Psoas muscle (tissue), 8 donors: ENCODE measurements around the gene CHRDL2. TPM values are rescaled to one million over a fixed set of nuclear protein-coding genes. Genes with fewer than 3 reads are reported as not detected.

ENCODE experiments used
- ATAC-seq, 4 donors: fragments of 200-7000 bp; cut with Tn5 transposase; one replicate each; pipeline ENCODE4 v1.9.1; 2020; ENCODE audit warnings: moderate library complexity in 3 of 4, mild to moderate bottlenecking in 2 of 4
- DNase-seq, 2 donors: peaks; one replicate each; pipeline ENCODE4 v3.0.0-alpha.2; 2020
- H3K27ac ChIP-seq: fragments of 200-600 bp; one replicate; pipeline ENCODE4 v1.8.0; 2022
- H3K27me3 ChIP-seq, 3 donors: fragments of 200-600 bp in 1 of 3; one replicate each; pipeline versions ENCODE4 v1.6.1 to v1.8.0; 2013 to 2022; ENCODE audit warnings: low read length in 2 of 3, mild to moderate bottlenecking in 2 of 3, moderate library complexity in 1 of 3; ENCODE audit not compliant: insufficient read depth in 3 of 3
- H3K36me3 ChIP-seq, 2 donors: fragments of 200-600 bp in 1 of 2; one replicate each; pipeline versions ENCODE4 v1.6.1 to v1.8.0; 2013 to 2022; ENCODE audit warnings: low read depth in 1 of 2, mild to moderate bottlenecking in 1 of 2, moderate library complexity in 1 of 2; ENCODE audit not compliant: insufficient read depth in 1 of 2
- H3K4me1 ChIP-seq: fragments of 200-600 bp; one replicate; pipeline ENCODE4 v1.8.0; 2022
- H3K4me3 ChIP-seq: fragments of 200-600 bp; one replicate; pipeline ENCODE4 v1.8.0; 2022; ENCODE audit warnings: mild to moderate bottlenecking
- H3K9me3 ChIP-seq: fragments of 200-600 bp; one replicate; pipeline ENCODE4 v1.8.0; 2022
- CTCF ChIP-seq: fragments of 200-600 bp; IDR thresholded peaks from one replicate; pipeline ENCODE4 v1.8.0; 2022; ENCODE audit warnings: antibody characterized with exemption
- WGBS, 3 donors: extraction: QIAGEN DNeasy Blood & Tissue Kit; methylation state at CpG; one replicate each; pipeline versions ENCODE4 v1.1.6 to v1.1.7; 2013; 5-methylcytosine and 5-hydroxymethylcytosine counted together
- intact Hi-C, 2 donors: fragments of 100-400 bp; cut with DNase I; formaldehyde crosslinking; loops; one replicate each; pipeline versions ENCODE4 v1.11.0 to v1.14.2; 2022
- polyA plus RNA-seq, 3 donors: library from polyadenylated mRNA; stranded (reverse); fragments of 200-250 nt; gene quantifications; one replicate each; pipeline ENCODE4 v1.2.3, GENCODE V29; 2013
- total RNA-seq, 4 donors: library from RNA; stranded (reverse); fragmentation: NEBNext Ultra II Directional in 2 of 4; extraction: Animal tissue kit (Norgen Biotek cat#: 25700) in 2 of 4; gene quantifications; one replicate each; pipeline versions ENCODE4 v1.2.1 to v1.2.4, GENCODE V29; 2021 to 2023
- donor health status: healthy with polysubstance abuse.
- donor health status: DM: no; HTN: no; CAD: no; lungs with moderate emphysema.
- donor health status: Bipolar disorder and iron deficiency.
- donor health status: healthy.
- donor health status: DM: yes; HTN: yes; CAD: no.
- donor health status: DM: no; HTN: no; CAD: no.
- donor health status: DM: no; HTN: no; CAD: no.
- donor health status: DM: yes; HTN: yes; CAD: no.

CHRDL2 gene
- total and polyA plus RNA-seq, 7 donors: 0.39 to 14.1 (median 3.1) TPM

DNA sequence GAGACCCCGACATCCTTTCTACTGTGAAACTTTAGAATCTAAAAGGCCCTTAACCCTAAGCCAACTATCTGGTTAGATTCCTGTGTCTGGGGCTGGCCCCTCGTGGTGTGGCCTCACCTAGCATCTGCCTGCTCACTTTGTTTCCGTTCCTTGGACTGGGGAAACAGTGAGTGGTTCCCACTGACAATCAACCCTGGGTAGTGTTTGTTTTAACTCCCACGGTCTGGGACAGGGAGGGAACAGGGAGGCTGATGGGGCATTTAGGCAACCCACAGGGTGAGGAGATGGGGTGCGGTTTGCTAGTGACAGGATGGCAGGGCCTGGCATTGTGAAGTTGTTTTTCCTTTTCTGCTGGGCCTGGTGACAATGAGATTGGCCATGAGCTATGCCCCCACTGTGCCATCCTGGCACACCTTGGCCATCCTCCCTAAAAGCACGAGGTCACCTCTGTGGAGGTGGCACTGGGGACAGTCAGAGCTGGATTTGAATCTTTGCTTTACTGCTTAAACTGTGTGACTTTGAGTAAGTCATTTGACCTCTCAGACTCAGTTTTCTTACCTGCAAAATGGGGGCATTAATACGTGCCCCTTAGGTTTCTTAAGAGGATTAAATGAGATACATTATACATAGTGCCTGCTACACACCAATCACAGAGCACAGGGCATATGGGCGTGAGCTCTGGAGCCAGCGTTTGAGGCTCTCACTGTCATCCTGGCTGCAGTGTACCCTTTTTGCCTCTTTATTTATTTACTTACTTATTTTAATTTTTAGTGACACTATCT is 31.4 kb downstream of the CHRDL2 start:
- H3K36me3 ChIP-seq: no peaks in the 10 kb centered on the region
- H3K4me1 ChIP-seq: peaks cover 18% of the 10 kb centered on the region
- intact Hi-C loops: no loop called here
- no peak overlapping the region for H3K27ac ChIP-seq
- no peak for TF ChIP-seq CTCF
- no peaks in the 10 kb centered on the region for H3K27me3 ChIP-seq
- 76 to 85% (median 80%) methylated on average over 9 of the region's 9 CpGs for WGBS, 3 donors
- no peak for ATAC-seq
- H3K9me3 ChIP-seq: no peaks in the 10 kb centered on the region
- no peak overlapping the region for H3K4me3 ChIP-seq
- DNase-seq: no peak

GRCh38 chr11:74697722-74698121 is 33.5 kb downstream of the CHRDL2 start:
- ATAC-seq (no peak), DNase-seq (no peak)
- H3K27me3 ChIP-seq: no peaks in the 10 kb centered on the region
- intact Hi-C loops: no loop called here
- no peaks in the 10 kb centered on the region for H3K9me3 ChIP-seq
- peak overlapping the region; percentile 15 for H3K4me3 ChIP-seq
- TF ChIP-seq CTCF: no peak
- peaks cover 18% of the 10 kb centered on the region for H3K4me1 ChIP-seq
- H3K36me3 ChIP-seq: no peaks in the 10 kb centered on the region
- peak overlapping the region; percentile 79 for H3K27ac ChIP-seq
- 73 to 76% (median 75%) methylated on average over 4 of the region's 4 CpGs for WGBS, 3 donors

DNA sequence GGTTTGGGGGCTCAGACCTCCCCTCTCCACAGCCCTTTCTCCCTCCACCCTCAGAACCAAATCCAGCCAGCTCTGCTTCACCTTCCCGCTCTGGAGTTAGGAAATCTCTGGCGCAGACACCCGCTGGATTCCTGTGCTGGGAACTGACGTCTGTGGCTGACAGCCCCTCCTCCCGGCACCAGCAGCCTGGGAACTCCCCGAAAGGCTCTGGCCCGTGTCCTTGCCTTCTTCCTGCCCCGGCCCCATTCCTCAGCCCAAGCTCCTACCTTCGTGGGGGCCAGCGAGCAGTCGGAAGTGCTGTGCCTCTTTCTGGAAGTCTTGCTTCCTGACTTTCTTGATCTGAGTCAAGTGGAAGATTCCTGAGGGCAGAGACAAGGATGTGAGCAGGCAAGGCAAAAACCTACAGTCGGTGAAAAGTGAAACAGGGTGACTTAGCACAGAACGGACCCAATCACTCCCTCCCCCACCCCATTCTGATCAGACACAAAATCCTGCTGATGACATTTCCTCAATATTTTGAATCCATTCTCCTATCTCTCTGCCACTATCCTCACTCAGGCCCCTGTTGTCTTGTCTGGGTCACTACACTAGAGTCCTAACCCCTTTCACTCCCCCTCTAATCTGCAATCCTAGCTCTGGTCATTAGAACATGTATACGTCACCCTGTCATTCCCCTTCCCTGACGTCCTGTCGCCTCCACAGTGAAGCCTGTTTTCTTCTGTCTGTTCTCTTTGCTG is 34.1 kb downstream of the CHRDL2 start:
- no peaks in the 10 kb centered on the region for H3K36me3 ChIP-seq
- TF ChIP-seq CTCF: no peak
- H3K4me3 ChIP-seq: peak overlapping the region; percentile 15
- H3K9me3 ChIP-seq: no peaks in the 10 kb centered on the region
- intact Hi-C loops: no loop called here
- peaks cover 18% of the 10 kb centered on the region for H3K4me1 ChIP-seq
- peak overlapping the region; percentile 79 for H3K27ac ChIP-seq
- WGBS, 3 donors: 27 to 35% (median 32%) methylated on average over 16 of the region's 16 CpGs
- DNase-seq: peak; percentile 85 to 92
- H3K27me3 ChIP-seq: no peaks in the 10 kb centered on the region
- ATAC-seq: peak; percentile 89 to 93 (median 92)

DNA sequence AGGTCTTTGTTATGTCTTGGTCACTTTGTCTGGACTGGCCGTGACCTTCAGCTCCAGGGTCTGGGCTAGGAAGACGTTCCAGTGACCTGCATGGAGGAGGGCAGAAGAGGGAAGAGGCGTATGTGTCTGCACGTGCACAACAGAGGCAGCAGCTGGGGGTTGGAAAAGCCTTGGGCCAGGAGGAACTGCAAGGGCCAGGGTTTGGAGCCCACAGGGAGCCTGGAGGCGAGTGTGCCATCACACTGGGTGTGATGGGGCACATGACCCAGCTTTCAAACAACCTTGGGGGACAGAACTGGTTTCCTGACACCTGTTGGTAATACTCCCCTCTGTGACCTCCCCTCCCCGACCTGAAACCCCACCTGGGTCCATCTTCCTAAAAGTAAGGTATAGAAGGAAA is 34.7 kb downstream of the CHRDL2 start:
- peak overlapping the region; percentile 15 for H3K4me3 ChIP-seq
- no peaks in the 10 kb centered on the region for H3K36me3 ChIP-seq
- no peaks in the 10 kb centered on the region for H3K9me3 ChIP-seq
- no peaks in the 10 kb centered on the region for H3K27me3 ChIP-seq
- H3K27ac ChIP-seq: peak overlapping the region; percentile 79
- ATAC-seq (peak; percentile 52 to 71 (median 58)), DNase-seq (peak in 1 of 2 donors; percentile 41)
- intact Hi-C loops: no loop called here
- no peak for TF ChIP-seq CTCF
- 50 to 63% (median 53%) methylated on average over 6 of the region's 6 CpGs for WGBS, 3 donors
- peaks cover 18% of the 10 kb centered on the region for H3K4me1 ChIP-seq
